BE2C (cell line): ENCODE results near the gene COL21A1.

Experiments used
- DNase-seq: peaks from one replicate; pipeline ENCODE4 v3.0.0-alpha.2; 2020
- H3K27me3 ChIP-seq: fragments of 250-450 bp; sonication (Bioruptor Pico); 2 replicates; pipeline ENCODE4 v1.5.1; 2020; ENCODE audit warnings: mild to moderate bottlenecking
- H3K36me3 ChIP-seq: fragments of 250-450 bp; sonication (Bioruptor Pico); 2 replicates; pipeline ENCODE4 v1.5.1; 2020; ENCODE audit warnings: mild to moderate bottlenecking
- H3K4me1 ChIP-seq: fragments of 250-450 bp; sonication (Bioruptor Pico); 2 replicates; pipeline ENCODE4 v1.5.1; 2020
- H3K4me3 ChIP-seq: 2 replicates; pipeline ENCODE4 v1.5.1; 2011; ENCODE audit warnings: low read depth, low read length
- H3K9me3 ChIP-seq: fragments of 250-450 bp; sonication (Bioruptor Pico); 2 replicates; pipeline ENCODE4 v1.5.1; 2020
- CTCF ChIP-seq: IDR thresholded peaks from 2 replicates; pipeline ENCODE4 v1.5.1; 2012; ENCODE audit warnings: mild to moderate bottlenecking, low read depth, low read length

The COL21A1 gene

GRCh38 chr6:56187686-56188085 lies 59.7 kb downstream of the COL21A1 start:
- Histone ChIP-seq H3K4me1 (no peaks in the 10 kb centered on the region), H3K9me3 (no peaks in the 10 kb centered on the region), H3K27me3 (no peaks in the 10 kb centered on the region), H3K4me3 (no peak overlapping the region), H3K36me3 (no peaks in the 10 kb centered on the region)
- TF ChIP-seq CTCF = no peak
- no peak for DNase-seq

- no peaks in the 10 kb centered on the region for H3K9me3 ChIP-seq
- no peaks in the 10 kb centered on the region for H3K27me3 ChIP-seq
- H3K4me1 ChIP-seq = no peaks in the 10 kb centered on the region
- H3K4me3 ChIP-seq = no peak overlapping the region
- TF ChIP-seq CTCF = no peak
- no peak for DNase-seq
- no peaks in the 10 kb centered on the region for H3K36me3 ChIP-seq
Measured at GRCh38 chr6:56176741-56177140, 70.6 kb downstream of the COL21A1 start.

- Histone ChIP-seq H3K36me3 (no peaks in the 10 kb centered on the region), H3K4me1 (no peaks in the 10 kb centered on the region), H3K27me3 (no peaks in the 10 kb centered on the region), H3K9me3 (no peaks in the 10 kb centered on the region), H3K4me3 (no peak overlapping the region)
- TF ChIP-seq CTCF = no peak
- DNase-seq = no peak
Measured at GRCh38 chr6:56173228-56173627, 74.2 kb downstream of the COL21A1 start.

- Histone ChIP-seq H3K4me1 (no peaks in the 10 kb centered on the region), H3K4me3 (no peak overlapping the region), H3K36me3 (no peaks in the 10 kb centered on the region), H3K27me3 (no peaks in the 10 kb centered on the region), H3K9me3 (no peaks in the 10 kb centered on the region)
- no peak for DNase-seq
- TF ChIP-seq CTCF = no peak
Measured at GRCh38 chr6:56172144-56172543, 75.2 kb downstream of the COL21A1 start.

DNA sequence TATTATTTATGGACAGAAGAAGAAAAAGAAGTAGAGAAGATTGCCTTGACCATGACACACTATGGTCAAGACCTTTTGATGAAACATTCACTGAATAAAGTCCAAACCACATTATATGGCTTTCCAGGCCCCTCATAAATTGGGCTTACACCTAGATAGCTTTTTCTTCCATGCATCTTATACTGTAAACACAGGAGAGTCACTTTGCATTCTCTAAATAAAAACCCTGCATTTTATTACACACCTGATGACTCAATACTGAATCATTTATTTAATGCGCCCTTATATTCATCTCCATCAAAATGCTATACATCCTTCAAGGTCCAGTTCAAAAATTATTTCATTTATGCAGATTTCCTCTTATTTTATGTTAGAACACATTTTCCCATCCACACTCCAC lies 78.0 kb downstream of the COL21A1 start:
- Histone ChIP-seq H3K36me3 (no peaks in the 10 kb centered on the region), H3K9me3 (no peaks in the 10 kb centered on the region), H3K4me1 (no peaks in the 10 kb centered on the region), H3K27me3 (no peaks in the 10 kb centered on the region), H3K4me3 (no peak overlapping the region)
- no peak for TF ChIP-seq CTCF
- DNase-seq = no peak

GRCh38 chr6:56168596-56168995 lies 78.8 kb downstream of the COL21A1 start:
- no peak for TF ChIP-seq CTCF
- no peak for DNase-seq
- no peaks in the 10 kb centered on the region for H3K9me3 ChIP-seq
- H3K4me1 ChIP-seq = no peaks in the 10 kb centered on the region
- H3K27me3 ChIP-seq = no peaks in the 10 kb centered on the region
- no peak overlapping the region for H3K4me3 ChIP-seq
- H3K36me3 ChIP-seq = no peaks in the 10 kb centered on the region
